ENCODE data around the gene C8A. TPM values are rescaled to one million over a fixed set of nuclear protein-coding genes. Genes with fewer than 3 reads are reported as not detected.

Gene C8A
- total RNA-seq, 1 experiment from 2014 or later = not detected

- DNase-seq (ENCODE audit: low read depth) = no peak
These were observed 70.6 kb downstream of the C8A start for GRCh38 chr1:56925193-56925592.

- DNase-seq (ENCODE audit: low read depth) = no peak
These were observed 72.6 kb downstream of the C8A start for GRCh38 chr1:56927171-56927570.

GRCh38 chr1:56927986-56928385 lies 73.4 kb downstream of the C8A start:
- no peak for DNase-seq (ENCODE audit: low read depth)

GRCh38 chr1:56929492-56929891 lies 74.9 kb downstream of the C8A start:
- DNase-seq (ENCODE audit: low read depth) = no peak

GRCh38 chr1:56931211-56931610 lies 76.6 kb downstream of the C8A start:
- no peak for DNase-seq (ENCODE audit: low read depth)

- no peak for DNase-seq (ENCODE audit: low read depth)
These were observed 77.1 kb downstream of the C8A start for GRCh38 chr1:56931686-56932085.

GRCh38 chr1:56933161-56933560 lies 78.6 kb downstream of the C8A start:
- no peak for DNase-seq (ENCODE audit: low read depth)

- DNase-seq (ENCODE audit: low read depth) = no peak
These were observed 79.0 kb downstream of the C8A start for GRCh38 chr1:56933606-56934005.

GRCh38 chr1:56934430-56935060 lies 79.9 kb downstream of the C8A start:
- DNase-seq (ENCODE audit: low read depth) = peak; percentile 64

- DNase-seq (ENCODE audit: low read depth) = no peak
These were observed 84.0 kb downstream of the C8A start for GRCh38 chr1:56938646-56939045.

- no peak for DNase-seq (ENCODE audit: low read depth)
These were observed 84.6 kb downstream of the C8A start for GRCh38 chr1:56939209-56939608.

- DNase-seq (ENCODE audit: low read depth) = no peak
These were observed 85.4 kb downstream of the C8A start for GRCh38 chr1:56940039-56940438.

- peak; percentile 34 for DNase-seq (ENCODE audit: low read depth)
These were observed 93.9 kb downstream of the C8A start for GRCh38 chr1:56948403-56949023.

GRCh38 chr1:56952501-56952900 lies 97.9 kb downstream of the C8A start:
- no peak for DNase-seq (ENCODE audit: low read depth)

GRCh38 chr1:56953386-56953785 lies 98.8 kb downstream of the C8A start:
- no peak for DNase-seq (ENCODE audit: low read depth)

- no peak for DNase-seq (ENCODE audit: low read depth)
These were observed 100.1 kb downstream of the C8A start for GRCh38 chr1:56954664-56955063.

- DNase-seq (ENCODE audit: low read depth) = peak; percentile 7
These were observed 103.3 kb downstream of the C8A start for GRCh38 chr1:56957931-56958330.

- DNase-seq (ENCODE audit: low read depth) = peak; percentile 45
These were observed 103.9 kb downstream of the C8A start for GRCh38 chr1:56958526-56958925.

- no peak for DNase-seq (ENCODE audit: low read depth)
These were observed 106.8 kb downstream of the C8A start for GRCh38 chr1:56961426-56961825.

GRCh38 chr1:56963667-56964066 lies 109.1 kb downstream of the C8A start:
- DNase-seq (ENCODE audit: low read depth) = no peak

- DNase-seq (ENCODE audit: low read depth) = no peak
These were observed 109.9 kb downstream of the C8A start for GRCh38 chr1:56964349-56965017.

- DNase-seq (ENCODE audit: low read depth) = no peak
These were observed 110.6 kb downstream of the C8A start for GRCh38 chr1:56965191-56965590.

Data from M059J (cell line).